Measurements from ENCODE around the gene OSBPL10.

The OSBPL10 gene

GRCh38 chr3:31724116-31724515 is 256.9 kb downstream of the OSBPL10 start:
- Histone ChIP-seq H3K27ac (ENCODE audit: low read length) (peak overlapping the region; percentile 44), H3K27me3 (ENCODE audit: insufficient read depth, low read length) (no peaks in the 10 kb centered on the region), H3K4me3 (ENCODE audit: low read length) (peak overlapping the region; percentile 42), H3K9me3 (ENCODE audit: insufficient read depth, low read depth, low read length) (no peaks in the 10 kb centered on the region), H3K36me3 (ENCODE audit: insufficient read depth, low read depth, low read length) (no peaks in the 10 kb centered on the region), H3K4me1 (ENCODE audit: insufficient read depth, low read length) (peaks cover 15% of the 10 kb centered on the region; the same call in 1 of the 2 replicates), H3K9ac (ENCODE audit: low read depth, low read length) (peak overlapping the region; percentile 43; the same call in 1 of the 2 replicates)

GRCh38 chr3:31723701-31724100 is 257.4 kb downstream of the OSBPL10 start:
- H3K4me1 ChIP-seq (ENCODE audit: insufficient read depth, low read length) = peaks cover 17% of the 10 kb centered on the region
- H3K27ac ChIP-seq (ENCODE audit: low read length) = no peak overlapping the region
- H3K9ac ChIP-seq (ENCODE audit: low read depth, low read length) = peak overlapping the region; percentile 43; the same call in 1 of the 2 replicates
- H3K9me3 ChIP-seq (ENCODE audit: insufficient read depth, low read depth, low read length) = no peaks in the 10 kb centered on the region
- peak overlapping the region; percentile 42 for H3K4me3 ChIP-seq (ENCODE audit: low read length)
- no peaks in the 10 kb centered on the region for H3K27me3 ChIP-seq (ENCODE audit: insufficient read depth, low read length)
- no peaks in the 10 kb centered on the region for H3K36me3 ChIP-seq (ENCODE audit: insufficient read depth, low read depth, low read length)

DNA sequence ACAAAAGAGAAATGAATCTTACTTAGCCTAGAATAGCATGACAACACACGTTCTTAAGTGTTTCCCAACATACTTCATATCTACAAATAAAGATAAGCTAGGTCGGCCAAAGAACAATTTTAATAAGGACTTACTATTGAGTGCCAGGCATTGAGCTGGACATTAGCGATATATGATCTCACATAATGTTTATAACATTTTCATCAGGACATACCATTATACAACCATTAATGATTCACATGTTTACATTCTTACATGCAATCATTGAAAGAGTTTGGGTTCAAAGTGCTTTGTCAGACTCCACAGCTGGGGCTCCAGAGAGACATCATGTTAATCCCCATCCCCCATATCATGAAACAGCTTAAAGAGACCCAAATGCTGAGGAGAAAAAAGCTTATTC is 259.4 kb downstream of the OSBPL10 start:
- no peaks in the 10 kb centered on the region for H3K9me3 ChIP-seq (ENCODE audit: insufficient read depth, low read depth, low read length)
- H3K27ac ChIP-seq (ENCODE audit: low read length) = no peak overlapping the region
- no peaks in the 10 kb centered on the region for H3K27me3 ChIP-seq (ENCODE audit: insufficient read depth, low read length)
- H3K9ac ChIP-seq (ENCODE audit: low read depth, low read length) = no peak overlapping the region
- no peak overlapping the region for H3K4me3 ChIP-seq (ENCODE audit: low read length)
- peaks cover 17% of the 10 kb centered on the region for H3K4me1 ChIP-seq (ENCODE audit: insufficient read depth, low read length)
- no peaks in the 10 kb centered on the region for H3K36me3 ChIP-seq (ENCODE audit: insufficient read depth, low read depth, low read length)

GRCh38 chr3:31714495-31715280 is 266.4 kb downstream of the OSBPL10 start:
- H3K27ac ChIP-seq (ENCODE audit: low read length) = no peak overlapping the region

GRCh38 chr3:31713816-31714215 is 267.2 kb downstream of the OSBPL10 start:
- Histone ChIP-seq H3K36me3 (ENCODE audit: insufficient read depth, low read depth, low read length) (peaks cover 5% of the 10 kb centered on the region; the same call in 1 of the 2 replicates), H3K9me3 (ENCODE audit: insufficient read depth, low read depth, low read length) (no peaks in the 10 kb centered on the region), H3K27ac (ENCODE audit: low read length) (no peak overlapping the region), H3K4me3 (ENCODE audit: low read length) (no peak overlapping the region), H3K27me3 (ENCODE audit: insufficient read depth, low read length) (no peaks in the 10 kb centered on the region), H3K9ac (ENCODE audit: low read depth, low read length) (no peak overlapping the region), H3K4me1 (ENCODE audit: insufficient read depth, low read length) (peaks cover under 1% of the 10 kb centered on the region; the same call in 1 of the 2 replicates)

More at GRCh38 chr3:31714495-31715280, 266.4 kb downstream of the OSBPL10 start:
- H3K9me3 ChIP-seq (ENCODE audit: insufficient read depth, low read depth, low read length) = no peaks in the 10 kb centered on the region
- peaks cover 3% of the 10 kb centered on the region; the same call in 1 of the 2 replicates for H3K36me3 ChIP-seq (ENCODE audit: insufficient read depth, low read depth, low read length)
- H3K4me3 ChIP-seq (ENCODE audit: low read length) = no peak overlapping the region
- no peaks in the 10 kb centered on the region for H3K27me3 ChIP-seq (ENCODE audit: insufficient read depth, low read length)
- no peak overlapping the region for H3K9ac ChIP-seq (ENCODE audit: low read depth, low read length)
- peaks cover 3% of the 10 kb centered on the region; the same call in 1 of the 2 replicates for H3K4me1 ChIP-seq (ENCODE audit: insufficient read depth, low read length)

GRCh38 chr3:31710123-31710803 is 270.8 kb downstream of the OSBPL10 start:
- Histone ChIP-seq H3K36me3 (ENCODE audit: insufficient read depth, low read depth, low read length) (peaks cover 10% of the 10 kb centered on the region), H3K4me3 (ENCODE audit: low read length) (no peak overlapping the region), H3K27ac (ENCODE audit: low read length) (no peak overlapping the region), H3K27me3 (ENCODE audit: insufficient read depth, low read length) (no peaks in the 10 kb centered on the region), H3K9ac (ENCODE audit: low read depth, low read length) (no peak overlapping the region), H3K9me3 (ENCODE audit: insufficient read depth, low read depth, low read length) (no peaks in the 10 kb centered on the region), H3K4me1 (ENCODE audit: insufficient read depth, low read length) (no peaks in the 10 kb centered on the region)

- no peak overlapping the region for H3K9ac ChIP-seq (ENCODE audit: low read depth, low read length)
- H3K4me1 ChIP-seq (ENCODE audit: insufficient read depth, low read length) = no peaks in the 10 kb centered on the region
- H3K36me3 ChIP-seq (ENCODE audit: insufficient read depth, low read depth, low read length) = peaks cover 10% of the 10 kb centered on the region
These were observed 271.5 kb downstream of the OSBPL10 start for GRCh38 chr3:31709526-31709925.

DNA sequence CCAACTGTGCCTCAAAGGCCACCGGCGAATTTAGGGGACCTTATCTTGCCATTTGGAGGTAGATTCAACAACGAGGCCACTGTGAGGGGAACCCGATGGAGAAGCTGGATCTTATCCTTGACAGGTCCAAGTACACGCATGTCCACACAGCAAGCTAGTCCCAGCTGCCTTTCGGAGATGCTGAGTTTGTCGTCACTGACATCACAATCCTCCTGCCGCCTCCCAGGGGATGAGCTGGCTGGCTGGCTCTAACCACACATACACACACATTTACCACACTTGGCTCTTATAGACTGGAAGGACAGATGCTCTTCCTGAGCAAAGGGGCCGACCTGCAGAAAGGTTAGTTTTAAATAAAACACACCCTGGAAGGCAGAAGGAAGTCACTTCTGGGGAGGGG is 272.1 kb downstream of the OSBPL10 start:
- Histone ChIP-seq H3K27ac (ENCODE audit: low read length) (no peak overlapping the region), H3K27me3 (ENCODE audit: insufficient read depth, low read length) (no peaks in the 10 kb centered on the region), H3K4me1 (ENCODE audit: insufficient read depth, low read length) (no peaks in the 10 kb centered on the region), H3K9me3 (ENCODE audit: insufficient read depth, low read depth, low read length) (no peaks in the 10 kb centered on the region), H3K9ac (ENCODE audit: low read depth, low read length) (no peak overlapping the region), H3K4me3 (ENCODE audit: low read length) (no peak overlapping the region), H3K36me3 (ENCODE audit: insufficient read depth, low read depth, low read length) (peaks cover 10% of the 10 kb centered on the region)

More at GRCh38 chr3:31709526-31709925, 271.5 kb downstream of the OSBPL10 start:
- H3K27ac ChIP-seq (ENCODE audit: low read length) = no peak overlapping the region
- H3K27me3 ChIP-seq (ENCODE audit: insufficient read depth, low read length) = no peaks in the 10 kb centered on the region
- no peaks in the 10 kb centered on the region for H3K9me3 ChIP-seq (ENCODE audit: insufficient read depth, low read depth, low read length)
- no peak overlapping the region for H3K4me3 ChIP-seq (ENCODE audit: low read length)

DNA sequence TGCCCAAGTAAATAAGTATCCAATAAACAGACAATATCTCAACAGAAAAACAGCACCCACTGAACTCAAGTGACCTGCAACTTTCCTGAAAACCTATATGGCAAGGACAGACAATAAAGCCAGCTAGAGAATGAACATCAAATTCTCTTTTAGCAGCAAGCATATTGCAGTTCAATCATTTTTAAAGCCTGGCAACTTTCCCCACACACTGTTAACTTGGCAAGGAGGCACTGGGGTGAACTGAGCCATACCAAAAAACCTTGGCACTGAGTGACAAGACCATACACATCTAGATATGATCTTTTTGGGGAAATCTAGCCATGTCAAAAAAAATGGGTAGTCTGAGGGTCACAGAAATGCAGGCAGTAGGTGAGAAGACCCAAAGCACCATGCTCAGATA is 273.8 kb downstream of the OSBPL10 start:
- no peaks in the 10 kb centered on the region for H3K4me1 ChIP-seq (ENCODE audit: insufficient read depth, low read length)
- peaks cover 8% of the 10 kb centered on the region for H3K36me3 ChIP-seq (ENCODE audit: insufficient read depth, low read depth, low read length)

DNA sequence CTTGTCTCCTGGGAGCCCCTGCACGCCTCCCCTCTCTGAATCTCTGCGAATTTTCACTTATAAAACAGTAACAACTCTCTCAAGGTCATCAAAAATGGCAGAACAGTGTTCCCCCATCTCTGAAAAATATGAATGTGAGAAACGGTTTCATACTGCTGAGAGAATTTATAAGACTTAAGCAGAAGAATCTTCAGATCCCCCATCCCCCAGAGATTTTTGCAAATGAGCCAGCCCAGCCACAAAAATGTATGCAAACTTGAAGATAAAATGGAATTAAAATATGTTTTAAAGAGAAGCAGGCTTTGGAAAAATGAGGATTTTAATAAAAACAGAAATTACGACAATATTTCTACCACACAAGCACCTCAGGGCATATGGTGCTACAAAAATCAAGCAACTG is 275.3 kb downstream of the OSBPL10 start:
- no peaks in the 10 kb centered on the region for H3K4me1 ChIP-seq (ENCODE audit: insufficient read depth, low read length)
- no peaks in the 10 kb centered on the region for H3K9me3 ChIP-seq (ENCODE audit: insufficient read depth, low read depth, low read length)
- no peaks in the 10 kb centered on the region for H3K27me3 ChIP-seq (ENCODE audit: insufficient read depth, low read length)
- H3K27ac ChIP-seq (ENCODE audit: low read length) = no peak overlapping the region
- no peak overlapping the region for H3K4me3 ChIP-seq (ENCODE audit: low read length)
- H3K9ac ChIP-seq (ENCODE audit: low read depth, low read length) = no peak overlapping the region
- peaks cover 24% of the 10 kb centered on the region for H3K36me3 ChIP-seq (ENCODE audit: insufficient read depth, low read depth, low read length)

More for the DNA sequence above, 273.8 kb downstream of the OSBPL10 start:
- Histone ChIP-seq H3K27ac (ENCODE audit: low read length) (no peak overlapping the region), H3K27me3 (ENCODE audit: insufficient read depth, low read length) (no peaks in the 10 kb centered on the region), H3K4me3 (ENCODE audit: low read length) (no peak overlapping the region), H3K9ac (ENCODE audit: low read depth, low read length) (no peak overlapping the region), H3K9me3 (ENCODE audit: insufficient read depth, low read depth, low read length) (no peaks in the 10 kb centered on the region)

DNA sequence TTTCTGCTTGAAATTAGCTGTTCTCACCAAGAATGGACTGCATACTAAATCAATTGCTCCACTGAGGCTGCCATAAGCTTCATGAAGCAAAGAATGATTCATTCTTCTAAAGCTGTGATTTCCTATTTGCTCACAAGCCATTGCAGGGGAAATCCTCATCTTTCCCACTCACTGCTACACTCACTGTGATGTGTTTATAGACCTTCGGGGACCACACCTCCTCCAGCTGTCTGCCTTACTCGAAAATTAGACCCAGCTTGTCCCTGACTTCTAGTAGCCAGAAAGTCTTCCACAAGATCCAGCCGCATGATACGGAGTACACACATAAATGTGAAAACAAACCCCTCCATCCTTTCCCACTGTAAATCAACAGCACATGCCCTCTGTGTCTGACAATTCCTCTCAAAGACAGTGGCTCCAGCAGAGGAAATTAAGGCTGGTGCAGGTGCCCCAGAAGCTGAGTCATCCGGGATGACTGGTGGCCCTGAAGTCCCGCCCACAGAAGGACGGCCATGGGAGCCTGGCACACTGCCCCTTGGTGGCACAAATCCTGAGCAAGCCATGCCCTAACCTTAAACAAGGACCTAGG is 276.4 kb downstream of the OSBPL10 start:
- Histone ChIP-seq H3K27me3 (ENCODE audit: insufficient read depth, low read length) (no peaks in the 10 kb centered on the region), H3K9ac (ENCODE audit: low read depth, low read length) (no peak overlapping the region), H3K27ac (ENCODE audit: low read length) (no peak overlapping the region), H3K4me1 (ENCODE audit: insufficient read depth, low read length) (no peaks in the 10 kb centered on the region), H3K9me3 (ENCODE audit: insufficient read depth, low read depth, low read length) (no peaks in the 10 kb centered on the region), H3K4me3 (ENCODE audit: low read length) (no peak overlapping the region), H3K36me3 (ENCODE audit: insufficient read depth, low read depth, low read length) (peaks cover 27% of the 10 kb centered on the region)

All from iPS-20b (cell line).